Measurements from ENCODE around the gene LIG1.
"Not testable (repeated sequence)": the region's sequence is repeated elsewhere in the genome, so short reads cannot be mapped to it uniquely, and the experiment has no call there.

Gene LIG1

DNA sequence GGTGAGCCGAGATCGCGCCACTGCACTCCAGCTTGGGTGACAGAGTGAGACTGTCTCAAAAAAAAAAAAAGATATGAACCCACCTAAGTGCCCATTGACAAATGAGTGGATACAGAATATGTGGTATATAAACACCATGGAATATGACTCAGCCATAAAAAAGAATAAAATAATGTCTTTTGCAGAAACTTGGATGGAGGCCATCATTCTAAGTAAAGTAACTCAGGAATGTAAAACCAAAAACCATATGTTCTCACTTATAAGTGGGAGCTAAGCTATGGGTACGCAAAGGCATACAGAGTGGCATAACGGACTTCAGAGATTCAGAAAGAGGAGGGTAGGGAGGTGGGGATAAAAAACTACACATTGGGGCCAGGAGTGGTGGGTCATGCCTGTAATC, 89.0 kb downstream of the LIG1 start:
- Histone ChIP-seq H3K27me3 (ENCODE audit: insufficient read depth, low read depth) (no peaks in the 10 kb centered on the region; the same call in 1 of the 2 replicates), H2AFZ (ENCODE audit: low read depth) (no peak overlapping the region), H3K27ac (no peak overlapping the region), H3K4me1 (ENCODE audit: low read depth, poor library complexity, severe bottlenecking) (no peaks in the 10 kb centered on the region), H3K36me3 (ENCODE audit: insufficient read depth) (no peaks in the 10 kb centered on the region), H3K4me2 (no peak overlapping the region), H4K20me1 (ENCODE audit: insufficient read depth) (no peaks in the 10 kb centered on the region), H3K4me3 (IDR thresholded peaks at IDR 0.05; ENCODE audit: insufficient read depth, low read depth, low read length) (no peak overlapping the region), H3K9ac (no peak overlapping the region), H3K79me2 (ENCODE audit: insufficient read depth, low read depth) (no peaks in the 10 kb centered on the region)
- TF ChIP-seq CTCF (conservative IDR thresholded peaks at IDR 0.05; ENCODE audit: low read depth, low read length): no peak

GRCh38 chr19:48070177-48070769, 99.9 kb downstream of the LIG1 start:
- H3K4me3 ChIP-seq (IDR thresholded peaks at IDR 0.05; ENCODE audit: insufficient read depth, low read depth, low read length); H3K4me1 ChIP-seq (ENCODE audit: low read depth, poor library complexity, severe bottlenecking); H2AFZ ChIP-seq (ENCODE audit: low read depth); H3K9ac ChIP-seq; H3K4me2 ChIP-seq; H4K20me1 ChIP-seq (ENCODE audit: insufficient read depth); H3K36me3 ChIP-seq (ENCODE audit: insufficient read depth); H3K79me2 ChIP-seq (ENCODE audit: insufficient read depth, low read depth); H3K27ac ChIP-seq: not testable (repeated sequence)
- peaks cover 17% of the 10 kb centered on the region; the same call in 1 of the 2 replicates for H3K27me3 ChIP-seq (ENCODE audit: insufficient read depth, low read depth)

DNA sequence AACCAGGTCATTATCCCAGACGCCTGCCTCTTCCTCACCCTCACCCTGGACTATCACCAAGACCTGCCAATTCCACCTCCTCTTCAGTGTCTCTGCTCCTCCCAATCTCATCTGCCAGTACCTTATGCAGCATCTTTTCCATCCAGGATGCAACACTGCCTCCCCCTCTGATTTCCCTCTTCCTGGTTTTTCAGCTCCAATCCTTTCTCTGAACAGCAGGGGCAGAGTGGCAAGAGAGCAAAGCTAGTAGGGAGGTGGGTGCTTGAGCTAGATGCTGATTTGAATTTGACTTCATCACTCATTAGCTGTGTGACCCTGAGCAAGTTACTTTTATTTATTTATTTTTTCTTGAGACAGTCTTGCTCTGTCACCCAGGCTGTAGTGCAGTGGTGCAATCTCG, 100.7 kb downstream of the LIG1 start:
- no peak overlapping the region for H3K9ac ChIP-seq
- no peak overlapping the region for H2AFZ ChIP-seq (ENCODE audit: low read depth)
- H3K27me3 ChIP-seq (ENCODE audit: insufficient read depth, low read depth): peaks cover 17% of the 10 kb centered on the region; the same call in 1 of the 2 replicates
- H3K27ac ChIP-seq: no peak overlapping the region
- H3K4me2 ChIP-seq: no peak overlapping the region
- H3K36me3 ChIP-seq (ENCODE audit: insufficient read depth): no peaks in the 10 kb centered on the region
- H3K79me2 ChIP-seq (ENCODE audit: insufficient read depth, low read depth): no peaks in the 10 kb centered on the region
- no peaks in the 10 kb centered on the region for H3K4me1 ChIP-seq (ENCODE audit: low read depth, poor library complexity, severe bottlenecking)
- TF ChIP-seq CTCF (conservative IDR thresholded peaks at IDR 0.05; ENCODE audit: low read depth, low read length): no peak
- no peak overlapping the region for H3K4me3 ChIP-seq (IDR thresholded peaks at IDR 0.05; ENCODE audit: insufficient read depth, low read depth, low read length)
- H4K20me1 ChIP-seq (ENCODE audit: insufficient read depth): no peaks in the 10 kb centered on the region
